ENCODE results near the gene TXNIP.

DNA sequence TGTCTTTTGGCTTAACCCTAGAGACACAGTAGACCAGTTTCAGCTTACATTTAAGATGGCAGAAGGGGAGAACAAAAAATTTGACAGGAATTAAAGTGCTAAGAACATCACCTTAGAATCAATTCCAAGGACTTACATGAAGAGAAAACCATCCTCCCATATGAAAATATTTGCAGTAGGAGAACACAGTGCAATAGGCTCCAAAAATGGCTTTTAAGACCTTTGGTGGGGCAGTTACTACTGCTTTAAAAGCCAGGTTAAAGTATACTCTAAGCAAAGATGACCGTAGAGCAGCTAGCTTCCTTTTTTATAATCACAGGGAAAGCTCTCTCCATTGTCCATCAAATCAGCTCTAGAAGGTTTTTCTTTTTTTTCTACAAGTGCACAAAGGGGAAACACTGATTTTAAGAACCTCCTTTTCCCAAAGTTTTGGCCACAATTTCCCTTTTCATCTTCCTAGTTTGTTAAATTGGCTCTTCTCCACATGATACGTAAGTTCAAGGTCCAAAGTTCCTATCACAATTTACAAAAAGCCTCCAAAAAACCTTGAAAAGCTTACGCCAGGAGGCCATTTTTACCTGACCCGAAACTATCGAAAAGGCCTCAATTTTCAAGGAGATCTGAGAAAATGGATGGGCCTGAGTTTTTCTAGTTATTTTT, 3.3 kb downstream of the TXNIP start:
- TF ChIP-seq POLR2A (IDR thresholded peaks at IDR 0.05), result peak; percentile 12
- TF ChIP-seq CTCF (IDR thresholded peaks at IDR 0.05), result no peak
- no peak for TF ChIP-seq POLR2AphosphoS5 (IDR thresholded peaks at IDR 0.05)

All from breast epithelium (tissue), 3 donors.